ENCODE results near the gene ATG5.

The ATG5 gene

GRCh38 chr6:106334646-106335448 is 9.3 kb upstream of the ATG5 start:
- TF ChIP-seq, protein P1, sequence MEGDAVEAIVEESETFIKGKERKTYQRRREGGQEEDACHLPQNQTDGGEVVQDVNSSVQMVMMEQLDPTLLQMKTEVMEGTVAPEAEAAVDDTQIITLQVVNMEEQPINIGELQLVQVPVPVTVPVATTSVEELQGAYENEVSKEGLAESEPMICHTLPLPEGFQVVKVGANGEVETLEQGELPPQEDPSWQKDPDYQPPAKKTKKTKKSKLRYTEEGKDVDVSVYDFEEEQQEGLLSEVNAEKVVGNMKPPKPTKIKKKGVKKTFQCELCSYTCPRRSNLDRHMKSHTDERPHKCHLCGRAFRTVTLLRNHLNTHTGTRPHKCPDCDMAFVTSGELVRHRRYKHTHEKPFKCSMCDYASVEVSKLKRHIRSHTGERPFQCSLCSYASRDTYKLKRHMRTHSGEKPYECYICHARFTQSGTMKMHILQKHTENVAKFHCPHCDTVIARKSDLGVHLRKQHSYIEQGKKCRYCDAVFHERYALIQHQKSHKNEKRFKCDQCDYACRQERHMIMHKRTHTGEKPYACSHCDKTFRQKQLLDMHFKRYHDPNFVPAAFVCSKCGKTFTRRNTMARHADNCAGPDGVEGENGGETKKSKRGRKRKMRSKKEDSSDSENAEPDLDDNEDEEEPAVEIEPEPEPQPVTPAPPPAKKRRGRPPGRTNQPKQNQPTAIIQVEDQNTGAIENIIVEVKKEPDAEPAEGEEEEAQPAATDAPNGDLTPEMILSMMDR (IDR thresholded peaks at IDR 0.05; ENCODE audit: insufficient read depth, missing control alignments), result peak; percentile 77
- no peak for FAIRE-seq
- no peak for DNase-seq (ENCODE audit: insufficient read length, low spot score)

DNA sequence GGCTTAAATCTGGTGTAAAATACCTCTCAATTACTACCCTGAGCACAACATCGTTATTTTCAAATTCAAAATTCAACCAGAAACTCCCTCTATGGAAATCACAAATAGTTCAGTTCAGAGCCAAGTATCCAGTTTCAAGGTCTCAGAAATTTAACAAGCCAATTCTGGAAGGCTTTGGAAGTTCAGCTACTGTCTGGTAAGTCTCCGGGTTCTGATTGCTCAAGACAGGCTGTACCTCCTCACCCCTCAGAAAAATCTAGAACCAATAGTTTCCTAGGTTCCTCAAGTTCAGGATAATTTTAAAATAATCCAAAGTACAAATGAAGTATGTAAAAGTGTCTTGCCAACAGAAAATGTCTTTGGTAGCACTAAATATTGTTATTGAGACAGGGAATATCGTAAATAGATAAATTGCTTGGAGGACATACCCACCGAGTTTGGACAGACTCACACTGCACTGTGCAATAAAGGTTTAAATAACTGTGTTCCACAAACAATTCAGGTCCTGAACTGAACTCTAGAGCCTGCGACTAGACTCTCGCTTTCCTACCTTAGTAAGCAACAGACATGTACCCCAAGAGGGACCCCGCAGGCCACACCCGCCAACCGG is 729 bp downstream of the ATG5 start:
- TF ChIP-seq, protein P1 (IDR thresholded peaks at IDR 0.05; ENCODE audit: insufficient read depth, missing control alignments), result no peak
- DNase-seq (ENCODE audit: insufficient read length, low spot score) (no peak), FAIRE-seq (no peak)

- DNase-seq (ENCODE audit: insufficient read length, low spot score) (no peak), FAIRE-seq (no peak)
- TF ChIP-seq, protein P1 (IDR thresholded peaks at IDR 0.05; ENCODE audit: insufficient read depth, missing control alignments), result no peak
Measured at GRCh38 chr6:106321940-106322339, 3.6 kb downstream of the ATG5 start.

GRCh38 chr6:106318851-106319250 is 6.7 kb downstream of the ATG5 start:
- DNase-seq (ENCODE audit: insufficient read length, low spot score) (no peak), FAIRE-seq (no peak)
- TF ChIP-seq, protein P1 (IDR thresholded peaks at IDR 0.05; ENCODE audit: insufficient read depth, missing control alignments), result no peak

GRCh38 chr6:106318061-106318460 is 7.5 kb downstream of the ATG5 start:
- no peak for DNase-seq (ENCODE audit: insufficient read length, low spot score)
- TF ChIP-seq, protein P1 (IDR thresholded peaks at IDR 0.05; ENCODE audit: insufficient read depth, missing control alignments), result no peak
- FAIRE-seq, result no peak

- no peak for FAIRE-seq
- TF ChIP-seq, protein P1 (IDR thresholded peaks at IDR 0.05; ENCODE audit: insufficient read depth, missing control alignments), result no peak
- no peak for DNase-seq (ENCODE audit: insufficient read length, low spot score)
Measured at GRCh38 chr6:106316375-106316766, 9.2 kb downstream of the ATG5 start.

Measured in D721Med (cell line).